GM06990 (cell line): ENCODE results near the gene OR10K2.
"Not testable (repeated sequence)": the region's sequence is repeated elsewhere in the genome, so short reads cannot be mapped to it uniquely, and the experiment has no call there.

ENCODE experiments used
- DNase-seq: peaks from one replicate; pipeline ENCODE4 v3.0.0-alpha.2; 2011; ENCODE audit not compliant: insufficient read length; ENCODE audit errors: extremely low read depth
- H3K27me3 ChIP-seq: replicated peaks from 2 replicates; pipeline ENCODE4 v1.6.0; 2011; ENCODE audit warnings: low read length; ENCODE audit not compliant: control insufficient read depth, insufficient read depth
- H3K36me3 ChIP-seq: 2 replicates; pipeline ENCODE4 v1.5.1; 2011; ENCODE audit warnings: low read length; ENCODE audit not compliant: control insufficient read depth, insufficient read depth
- H3K4me3 ChIP-seq: replicated peaks from 2 replicates; pipeline ENCODE4 v1.5.1; 2011; ENCODE audit warnings: low read depth, mild to moderate bottlenecking, control low read depth, low read length
- CTCF ChIP-seq: IDR thresholded peaks from 2 replicates; pipeline ENCODE4 v1.5.1; 2011; ENCODE audit warnings: low read length, control low read depth, mild to moderate bottlenecking, inconsistent platforms; ENCODE audit not compliant: insufficient read depth, poor library complexity, severe bottlenecking

OR10K2 gene

GRCh38 chr1:158391099-158391498 lies 34.9 kb downstream of the OR10K2 start:
- no peak for TF ChIP-seq CTCF
- no peaks in the 10 kb centered on the region for H3K27me3 ChIP-seq
- no peak for DNase-seq
- no peak overlapping the region for H3K4me3 ChIP-seq
- no peaks in the 10 kb centered on the region for H3K36me3 ChIP-seq

- Histone ChIP-seq H3K27me3 (no peaks in the 10 kb centered on the region), H3K36me3 (no peaks in the 10 kb centered on the region), H3K4me3 (no peak overlapping the region)
- TF ChIP-seq CTCF: no peak
- no peak for DNase-seq
Measured at GRCh38 chr1:158390331-158390730, 35.7 kb downstream of the OR10K2 start.

- Histone ChIP-seq H3K27me3 (no peaks in the 10 kb centered on the region), H3K36me3 (no peaks in the 10 kb centered on the region), H3K4me3 (no peak overlapping the region)
- TF ChIP-seq CTCF: no peak
- no peak for DNase-seq
Measured at GRCh38 chr1:158374860-158375259, 51.2 kb downstream of the OR10K2 start.

GRCh38 chr1:158374101-158374500 lies 51.9 kb downstream of the OR10K2 start:
- not testable (repeated sequence) for H3K4me3 ChIP-seq, DNase-seq, H3K36me3 ChIP-seq, H3K27me3 ChIP-seq

DNA sequence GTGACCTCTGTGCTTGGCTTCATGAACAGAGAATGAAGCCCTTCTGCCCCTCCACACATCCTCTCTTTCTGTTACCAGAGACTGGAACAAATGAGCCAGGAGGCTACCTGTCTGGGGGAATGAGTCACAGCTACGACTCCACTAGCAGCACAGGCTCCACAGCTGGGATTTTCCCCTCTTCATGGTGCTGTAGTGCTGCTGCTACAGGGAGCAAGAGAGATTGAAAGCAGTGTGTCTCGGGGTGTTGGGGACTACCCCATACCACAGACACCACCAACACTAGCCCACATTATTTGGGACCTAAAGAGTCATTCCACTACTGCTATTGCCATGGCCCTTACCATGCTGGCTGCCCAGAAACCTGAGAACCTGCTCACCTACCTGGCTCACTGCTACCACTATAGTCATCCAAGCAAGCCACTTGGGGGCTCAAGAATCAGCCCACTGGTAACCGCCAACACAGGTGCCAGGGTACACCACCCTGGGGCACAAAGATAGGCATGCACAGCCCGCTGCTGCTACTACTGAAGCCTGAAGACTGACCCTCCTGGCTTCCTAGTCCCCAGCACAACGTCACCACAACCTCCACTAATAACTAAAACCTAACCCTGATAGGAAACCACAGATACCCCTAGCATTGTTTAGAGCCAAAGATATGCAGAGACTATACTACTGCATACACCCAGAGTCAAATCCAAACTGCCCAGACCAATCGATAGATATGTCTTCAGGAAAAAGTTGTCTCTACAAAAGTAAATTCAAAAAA lies 54.7 kb downstream of the OR10K2 start:
- Histone ChIP-seq H3K27me3 (no peaks in the 10 kb centered on the region), H3K4me3 (no peak overlapping the region), H3K36me3 (no peaks in the 10 kb centered on the region)
- DNase-seq: peak; percentile 46
- TF ChIP-seq CTCF: no peak
